NT2/D1 (cell line): ENCODE results near the gene PLK3.
A peak's percentile ranks its signal among the peaks of the same experiment; 100 is the strongest.
"Not testable (repeated sequence)": the region's sequence is repeated elsewhere in the genome, so short reads cannot be mapped to it uniquely, and the experiment has no call there.

Experiments used
- DNase-seq: peaks from one replicate; pipeline ENCODE4 v3.0.0-alpha.2; 2011; ENCODE audit warnings: low read depth, low spot score
- H3K27me3 ChIP-seq: 2 replicates; pipeline ENCODE4 v1.6.0; 2011; ENCODE audit warnings: mild to moderate bottlenecking; ENCODE audit not compliant: insufficient read length, insufficient read depth
- H3K36me3 ChIP-seq: 2 replicates; pipeline ENCODE4 v1.6.1; 2011; ENCODE audit warnings: mild to moderate bottlenecking, low read length, mixed read lengths; ENCODE audit not compliant: insufficient read depth, insufficient read length
- H3K4me1 ChIP-seq: 2 replicates; pipeline ENCODE4 v1.5.1; 2011; ENCODE audit not compliant: insufficient read depth, insufficient read length
- H3K4me3 ChIP-seq: 2 replicates; pipeline ENCODE4 v1.5.1; 2011; ENCODE audit warnings: low read depth; ENCODE audit not compliant: insufficient read length
- H3K9ac ChIP-seq: 2 replicates; pipeline ENCODE4 v1.6.0; 2011; ENCODE audit warnings: low read depth; ENCODE audit not compliant: insufficient read length
- H3K9me3 ChIP-seq: 2 replicates; pipeline ENCODE4 v1.5.1; 2011; ENCODE audit warnings: mild to moderate bottlenecking, low read length; ENCODE audit not compliant: insufficient read depth
- SUZ12 ChIP-seq: IDR thresholded peaks from 2 replicates; pipeline ENCODE4 v1.6.1; 2011; ENCODE audit not compliant: insufficient read length, insufficient read depth; ENCODE audit errors: extremely low read depth
- YY1 ChIP-seq: IDR thresholded peaks from 2 replicates; pipeline ENCODE4 v1.6.1; 2011; ENCODE audit not compliant: insufficient read length, insufficient read depth
- ZNF274 ChIP-seq: IDR thresholded peaks from 2 replicates; pipeline ENCODE4 v1.6.1; 2011; ENCODE audit warnings: mild to moderate bottlenecking, low read depth, low read length

The PLK3 gene

GRCh38 chr1:44799770-44800584 is at the start of gene PLK3:
Gene PLK3 (plus strand): TSS chr1:44800377. CDS start chr1:44800464, 87 bp downstream.
- Histone ChIP-seq H3K4me3 (peak within 1 kb of the TSS; percentile 89), H3K36me3 (peaks cover 34% of the 10 kb centered on the region), H3K9ac (peak within 1 kb of the TSS; percentile 91), H3K9me3 (no peaks in the 10 kb centered on the region), H3K4me1 (peaks cover 22% of the 10 kb centered on the region), H3K27me3 (peaks cover 6% of the 10 kb centered on the region)
- DNase-seq, result peak; percentile 99
- no peak for TF ChIP-seq SUZ12
- TF ChIP-seq YY1, result no peak
- TF ChIP-seq ZNF274, result no peak

- Histone ChIP-seq H3K4me1 (no peaks in the 10 kb centered on the region), H3K36me3 (peaks cover 90% of the 10 kb centered on the region), H3K4me3 (no peak overlapping the region), H3K27me3 (no peaks in the 10 kb centered on the region), H3K9ac (no peak overlapping the region), H3K9me3 (no peaks in the 10 kb centered on the region)
- TF ChIP-seq SUZ12 (no peak), ZNF274 (no peak), YY1 (no peak)
- DNase-seq, result no peak
Measured at GRCh38 chr1:44757420-44757819, 42.8 kb upstream of the PLK3 start.

GRCh38 chr1:44759077-44759476 is 41.1 kb upstream of the PLK3 start:
- Histone ChIP-seq H3K9me3 (no peaks in the 10 kb centered on the region), H3K9ac (no peak overlapping the region), H3K4me3 (no peak overlapping the region), H3K4me1 (no peaks in the 10 kb centered on the region), H3K27me3 (no peaks in the 10 kb centered on the region), H3K36me3 (peaks cover 90% of the 10 kb centered on the region)
- TF ChIP-seq SUZ12, result no peak
- no peak for TF ChIP-seq YY1
- TF ChIP-seq ZNF274, result no peak
- no peak for DNase-seq

- no peaks in the 10 kb centered on the region for H3K4me1 ChIP-seq
- peaks cover 89% of the 10 kb centered on the region for H3K36me3 ChIP-seq
- DNase-seq, result no peak
- no peaks in the 10 kb centered on the region for H3K9me3 ChIP-seq
- TF ChIP-seq YY1, result no peak
- no peak for TF ChIP-seq ZNF274
- TF ChIP-seq SUZ12, result no peak
- no peaks in the 10 kb centered on the region for H3K27me3 ChIP-seq
- no peak overlapping the region for H3K4me3 ChIP-seq
- H3K9ac ChIP-seq, result no peak overlapping the region
Measured at GRCh38 chr1:44760876-44761275, 39.3 kb upstream of the PLK3 start.

- H3K4me3 ChIP-seq, H3K27me3 ChIP-seq, H3K9ac ChIP-seq, H3K4me1 ChIP-seq, DNase-seq, H3K9me3 ChIP-seq: not testable (repeated sequence)
- peaks cover 72% of the 10 kb centered on the region for H3K36me3 ChIP-seq
Measured at GRCh38 chr1:44766421-44766820, 33.8 kb upstream of the PLK3 start.

GRCh38 chr1:44775078-44775929 is 24.9 kb upstream of the PLK3 start, which contains the start of gene RPS8:
Gene RPS8 (plus strand): TSS chr1:44775540. CDS start chr1:44775597, 57 bp downstream.
- Histone ChIP-seq H3K9ac (peak within 1 kb of the TSS; percentile 100), H3K9me3 (no peaks in the 10 kb centered on the region), H3K36me3 (peaks cover 48% of the 10 kb centered on the region), H3K4me3 (peak within 1 kb of the TSS; percentile 100), H3K4me1 (peaks cover 11% of the 10 kb centered on the region), H3K27me3 (no peaks in the 10 kb centered on the region)
- TF ChIP-seq ZNF274, result no peak
- peak; percentile 33 for TF ChIP-seq YY1
- peak; percentile 97 for DNase-seq
